GM12878 (cell line): Measurements from ENCODE around the gene GPR39. TPM values are rescaled to one million over a fixed set of nuclear protein-coding genes. Genes with fewer than 3 reads are reported as not detected.

Experiments used
- ATAC-seq: fragments of 200-7000 bp; cut with Tn5 transposase; 3 replicates; pipeline ENCODE4 v1.9.1; 2020; ENCODE audit warnings: mild to moderate bottlenecking, moderate library complexity
- BruUV-seq: library from RNA; stranded (reverse); fragments of 400-500 nt; replicated peaks from 2 replicates; lab custom pipeline; 2021; lab: Mats Ljungman, UMichigan
- CTCF ChIA-PET: fragments of 300-600 bp; sonication (Branson Sonifier 250); formaldehyde crosslinking; extraction: SDS; loops from one replicate; lab custom pipeline; 2021; ENCODE audit warnings: inconsistent platforms; lab: Yijun Ruan, JAX
- POLR2A ChIA-PET: fragments of 350-600 bp; formaldehyde crosslinking; extraction: SDS; loops from one replicate; lab custom pipeline; 2021; ENCODE audit warnings: inconsistent platforms; lab: Charles Lee
- RAD21 ChIA-PET: fragments of 300-600 bp; sonication (Branson Sonifier 250); formaldehyde crosslinking; loops from one replicate; lab custom pipeline; 2023; ENCODE audit warnings: antibody characterized with exemption; ENCODE audit not compliant: unreplicated experiment; lab: Charles Lee
- SMC1A ChIA-PET: fragments of 300-600 bp; sonication (Branson Sonifier 250); formaldehyde crosslinking; loops from one replicate; lab custom pipeline; 2023; ENCODE audit not compliant: unreplicated experiment, uncharacterized antibody; lab: Charles Lee
- DNase-seq: peaks from one replicate; pipeline ENCODE4 v3.0.0-alpha.2; 2011; ENCODE audit warnings: low read depth, low spot score
- FAIRE-seq: peaks from 3 replicates; lab custom pipeline; 2011; peaks lifted over from hg19 to GRCh38; lab: Jason Lieb, UNC
- H2AFZ ChIP-seq: 2 replicates; pipeline ENCODE4 v1.6.0; 2011; ENCODE audit warnings: low read depth, low read length, control low read depth; ENCODE audit not compliant: control insufficient read depth
- H3K27ac ChIP-seq: 2 replicates; pipeline ENCODE4 v1.5.1; 2011; ENCODE audit warnings: control low read depth; ENCODE audit not compliant: control insufficient read depth, insufficient read depth
- H3K27me3 ChIP-seq, 2 experiments: replicated peaks in 1 of 2; 2 replicates each; pipeline versions ENCODE4 v1.6.0 to v1.6.1; 2011; ENCODE audit warnings: low read length in 1 of 2; ENCODE audit not compliant: control insufficient read depth in 2 of 2, insufficient read depth in 2 of 2
- H3K36me3 ChIP-seq, 2 experiments: 2 replicates each; pipeline ENCODE4 v1.5.1; 2011; ENCODE audit warnings: low read length in 1 of 2; ENCODE audit not compliant: control insufficient read depth in 2 of 2, insufficient read depth in 2 of 2
- H3K4me1 ChIP-seq: 2 replicates; pipeline ENCODE4 v1.6.1; 2011; ENCODE audit warnings: mild to moderate bottlenecking, low read length, moderate library complexity, mixed read lengths; ENCODE audit not compliant: control insufficient read depth, insufficient read depth
- H3K4me2 ChIP-seq: 2 replicates; pipeline ENCODE4 v1.6.0; 2011; ENCODE audit warnings: control low read depth; ENCODE audit not compliant: control insufficient read depth, insufficient read depth
- H3K4me3 ChIP-seq: fragments of 200-600 bp; sonication (generic); 2 replicates; pipeline ENCODE4 v1.5.1; 2016
- H3K79me2 ChIP-seq: 2 replicates; pipeline ENCODE4 v1.6.0; 2011; ENCODE audit warnings: low read length; ENCODE audit not compliant: control insufficient read depth, insufficient read depth
- H3K9ac ChIP-seq: 2 replicates; pipeline ENCODE4 v1.8.0; 2011; ENCODE audit warnings: low read length, control low read depth, mixed read lengths; ENCODE audit not compliant: control insufficient read depth, insufficient read depth
- H3K9me3 ChIP-seq: replicated peaks from 3 replicates; pipeline ENCODE4 v1.5.1; 2011; ENCODE audit warnings: mild to moderate bottlenecking, low read length; ENCODE audit not compliant: control insufficient read depth, insufficient read depth
- H4K20me1 ChIP-seq: 2 replicates; pipeline ENCODE4 v1.6.0; 2011; ENCODE audit not compliant: control insufficient read depth, insufficient read depth
- CREB1 ChIP-seq: IDR thresholded peaks from 2 replicates; pipeline ENCODE4 v1.6.1; 2012; ENCODE audit warnings: low read depth, mild to moderate bottlenecking, inconsistent platforms
- ESRRA ChIP-seq: IDR thresholded peaks from 2 replicates; pipeline ENCODE4 v1.6.1; 2012; ENCODE audit warnings: mild to moderate bottlenecking, low read length, improper control_type of control experiment
- FOXK2 ChIP-seq: fragments of 450-650 bp; IDR thresholded peaks from 2 replicates; pipeline ENCODE4 v1.6.1; 2017; ENCODE audit warnings: mild to moderate bottlenecking, moderate library complexity
- HCFC1 ChIP-seq: fragments of 150-350 bp; IDR thresholded peaks from 2 replicates; pipeline ENCODE4 v1.6.1; 2014; ENCODE audit warnings: low read length
- IKZF1 ChIP-seq: fragments of 450-650 bp; conservative IDR thresholded peaks from 2 replicates; pipeline ENCODE4 v1.6.1; 2017; ENCODE audit warnings: antibody characterized with exemption, mild to moderate bottlenecking
- POU2F2 ChIP-seq: IDR thresholded peaks from 3 replicates; pipeline ENCODE4 v1.6.1; 2011; ENCODE audit warnings: low read depth, mild to moderate bottlenecking, low read length, borderline replicate concordance
- SRF ChIP-seq, 2 experiments: IDR thresholded peaks; 2 replicates each; pipeline ENCODE4 v1.6.1; 2011; ENCODE audit warnings: low read depth in 2 of 2, low read length in 2 of 2, mild to moderate bottlenecking in 1 of 2, moderate library complexity in 1 of 2
- STAT1 ChIP-seq: fragments of 450-650 bp; conservative IDR thresholded peaks from 2 replicates; pipeline ENCODE4 v1.6.1; 2014; ENCODE audit warnings: antibody characterized with exemption, mild to moderate bottlenecking
- SUZ12 ChIP-seq: fragments of 200-600 bp; sonication (generic); IDR thresholded peaks from one replicate; pipeline ENCODE4 v1.6.1; 2018; ENCODE audit warnings: antibody characterized with exemption, mild to moderate bottlenecking; ENCODE audit not compliant: unreplicated experiment
- WGBS: methylation state at CpG from one replicate; pipeline ENCODE4 v1.1.6; 2016; ENCODE audit warnings: low lambda C conversion rate; ENCODE audit not compliant: insufficient replicate concordance, insufficient coverage; ENCODE audit errors: missing lambda C conversion rate; 5-methylcytosine and 5-hydroxymethylcytosine counted together
- in situ Hi-C: fragments of 300-500 bp; cut with MboI; formaldehyde crosslinking; loops from 9 replicates; pipeline ENCODE4 v1.14.3; 2018; ENCODE audit warnings: mixed read lengths
- intact Hi-C: fragments of 100-400 bp; cut with micrococcal nuclease; formaldehyde crosslinking; loops from one replicate; pipeline ENCODE4 v1.14.2; 2022; ENCODE audit not compliant: unreplicated experiment
- polyA plus RNA-seq, 11 experiments: library from polyadenylated mRNA; depleted of rRNA in 4 of 11; unstranded in 6 of 11; stranded (reverse) in 5 of 11; fragments of >200 nt; fragmentation: Nextera tagmentation in 4 of 11; fragmentation: Illumina TruSeq in 1 of 11; extraction: Ambion mirVana in 4 of 11; extraction: Trizol in 1 of 11; gene quantifications; 1 replicate in 1 of 11; 2 replicates in 10 of 11; pipeline versions ENCODE4 v1.2.1 to v1.2.3, GENCODE V29; 2011 to 2016; ENCODE audit warnings: inconsistent platforms in 2 of 11, missing spikeins in 2 of 11, low read depth in 1 of 11
- total RNA-seq, 4 experiments: library from RNA; depleted of rRNA in 3 of 4; stranded (reverse); fragments of >200 nt in 3 of 4; fragmentation: Illumina TruSeq in 1 of 4; extraction: Trizol in 1 of 4; gene quantifications; 2 replicates each; pipeline versions ENCODE4 v1.2.1 to v1.2.3, GENCODE V29; 2013 to 2021
- TF ChIP-seq, protein P1 (sequence below): fragments of 450-650 bp; IDR thresholded peaks from 2 replicates; pipeline ENCODE4 v1.6.1; 2017; ENCODE audit warnings: low read depth, mild to moderate bottlenecking, moderate library complexity
- TF ChIP-seq, protein P2 (sequence below): IDR thresholded peaks from 2 replicates; pipeline ENCODE4 v1.6.1; 2012; ENCODE audit warnings: low read depth, low read length, improper control_type of control experiment
- TF ChIP-seq, protein P3 (sequence below): fragments of 450-650 bp; conservative IDR thresholded peaks from 2 replicates; pipeline ENCODE4 v1.6.1; 2017; ENCODE audit warnings: mild to moderate bottlenecking, moderate library complexity
- TF ChIP-seq, protein P4 (sequence below): fragments of 450-650 bp; IDR thresholded peaks from 2 replicates; pipeline ENCODE4 v1.6.1; 2016; ENCODE audit warnings: mild to moderate bottlenecking

GPR39 gene
- total and polyA plus RNA-seq, 10 of the 15 experiments (the other 5 are each of a cell fraction or from before 2014, with no cell fraction given): 0.05 to 0.23 TPM; not detected in 8

DNA sequence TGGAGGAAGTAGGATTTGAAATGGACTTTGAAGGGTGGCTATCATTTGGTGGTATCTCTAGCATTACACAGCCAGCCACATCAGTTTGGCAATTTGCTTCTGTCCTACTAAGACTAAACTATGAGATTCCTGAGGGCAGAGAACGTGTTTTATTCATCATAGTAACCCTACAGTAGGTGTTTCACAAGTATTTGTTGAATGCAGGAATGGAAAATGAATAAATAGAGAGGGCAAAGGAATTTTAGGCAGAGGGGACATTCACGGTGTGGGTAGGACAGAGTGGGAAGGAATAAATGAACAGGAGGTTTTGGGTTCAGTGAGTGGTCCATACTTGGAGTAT lies 15.7 kb upstream of the GPR39 start (continued):
- TF ChIP-seq, protein P1, sequence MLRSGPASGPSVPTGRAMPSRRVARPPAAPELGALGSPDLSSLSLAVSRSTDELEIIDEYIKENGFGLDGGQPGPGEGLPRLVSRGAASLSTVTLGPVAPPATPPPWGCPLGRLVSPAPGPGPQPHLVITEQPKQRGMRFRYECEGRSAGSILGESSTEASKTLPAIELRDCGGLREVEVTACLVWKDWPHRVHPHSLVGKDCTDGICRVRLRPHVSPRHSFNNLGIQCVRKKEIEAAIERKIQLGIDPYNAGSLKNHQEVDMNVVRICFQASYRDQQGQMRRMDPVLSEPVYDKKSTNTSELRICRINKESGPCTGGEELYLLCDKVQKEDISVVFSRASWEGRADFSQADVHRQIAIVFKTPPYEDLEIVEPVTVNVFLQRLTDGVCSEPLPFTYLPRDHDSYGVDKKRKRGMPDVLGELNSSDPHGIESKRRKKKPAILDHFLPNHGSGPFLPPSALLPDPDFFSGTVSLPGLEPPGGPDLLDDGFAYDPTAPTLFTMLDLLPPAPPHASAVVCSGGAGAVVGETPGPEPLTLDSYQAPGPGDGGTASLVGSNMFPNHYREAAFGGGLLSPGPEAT: no peak
- TF ChIP-seq, protein P2, sequence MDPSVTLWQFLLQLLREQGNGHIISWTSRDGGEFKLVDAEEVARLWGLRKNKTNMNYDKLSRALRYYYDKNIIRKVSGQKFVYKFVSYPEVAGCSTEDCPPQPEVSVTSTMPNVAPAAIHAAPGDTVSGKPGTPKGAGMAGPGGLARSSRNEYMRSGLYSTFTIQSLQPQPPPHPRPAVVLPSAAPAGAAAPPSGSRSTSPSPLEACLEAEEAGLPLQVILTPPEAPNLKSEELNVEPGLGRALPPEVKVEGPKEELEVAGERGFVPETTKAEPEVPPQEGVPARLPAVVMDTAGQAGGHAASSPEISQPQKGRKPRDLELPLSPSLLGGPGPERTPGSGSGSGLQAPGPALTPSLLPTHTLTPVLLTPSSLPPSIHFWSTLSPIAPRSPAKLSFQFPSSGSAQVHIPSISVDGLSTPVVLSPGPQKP: no peak
- no peak for TF ChIP-seq STAT1

DNA sequence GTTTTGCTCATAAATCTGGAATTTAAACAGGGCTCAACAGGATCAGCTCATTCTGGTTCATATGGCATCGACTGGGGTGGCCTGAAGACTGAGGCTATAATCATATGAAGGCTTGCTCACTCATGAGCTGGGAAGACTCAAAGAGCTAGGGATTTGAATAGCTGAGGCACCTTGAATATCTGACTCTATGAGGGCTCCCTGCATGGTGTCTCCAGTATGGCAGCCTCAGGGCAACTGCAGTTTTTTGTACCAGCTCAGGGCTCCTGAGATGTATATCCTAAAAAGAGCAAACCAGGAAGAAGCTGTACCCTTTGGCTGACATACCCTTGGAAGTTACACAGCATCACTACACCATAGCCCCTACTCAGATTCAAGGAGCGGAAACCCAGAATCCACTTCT lies 15.3 kb upstream of the GPR39 start:
- FAIRE-seq (no peak), ATAC-seq (no peak), DNase-seq (no peak)
- SMC1A ChIA-PET: no interaction called here
- CTCF ChIA-PET: no interaction called here
- POLR2A ChIA-PET: no interaction called here
- H3K27ac ChIP-seq: no peak overlapping the region
- no peak overlapping the region for H2AFZ ChIP-seq
- no peak overlapping the region for H3K9ac ChIP-seq
- RAD21 ChIA-PET: no interaction called here
- TF ChIP-seq HCFC1 (no peak), IKZF1 (no peak), CREB1 (no peak), SUZ12 (no peak), FOXK2 (no peak), SRF (IDR thresholded peaks at IDR 0.05; ENCODE audit: low read depth in 2 of 2, low read length in 2 of 2) (no peak), POU2F2 (no peak), ESRRA (no peak)
- TF ChIP-seq, protein P3, sequence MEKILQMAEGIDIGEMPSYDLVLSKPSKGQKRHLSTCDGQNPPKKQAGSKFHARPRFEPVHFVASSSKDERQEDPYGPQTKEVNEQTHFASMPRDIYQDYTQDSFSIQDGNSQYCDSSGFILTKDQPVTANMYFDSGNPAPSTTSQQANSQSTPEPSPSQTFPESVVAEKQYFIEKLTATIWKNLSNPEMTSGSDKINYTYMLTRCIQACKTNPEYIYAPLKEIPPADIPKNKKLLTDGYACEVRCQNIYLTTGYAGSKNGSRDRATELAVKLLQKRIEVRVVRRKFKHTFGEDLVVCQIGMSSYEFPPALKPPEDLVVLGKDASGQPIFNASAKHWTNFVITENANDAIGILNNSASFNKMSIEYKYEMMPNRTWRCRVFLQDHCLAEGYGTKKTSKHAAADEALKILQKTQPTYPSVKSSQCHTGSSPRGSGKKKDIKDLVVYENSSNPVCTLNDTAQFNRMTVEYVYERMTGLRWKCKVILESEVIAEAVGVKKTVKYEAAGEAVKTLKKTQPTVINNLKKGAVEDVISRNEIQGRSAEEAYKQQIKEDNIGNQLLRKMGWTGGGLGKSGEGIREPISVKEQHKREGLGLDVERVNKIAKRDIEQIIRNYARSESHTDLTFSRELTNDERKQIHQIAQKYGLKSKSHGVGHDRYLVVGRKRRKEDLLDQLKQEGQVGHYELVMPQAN: no peak
- TF ChIP-seq, protein P4, sequence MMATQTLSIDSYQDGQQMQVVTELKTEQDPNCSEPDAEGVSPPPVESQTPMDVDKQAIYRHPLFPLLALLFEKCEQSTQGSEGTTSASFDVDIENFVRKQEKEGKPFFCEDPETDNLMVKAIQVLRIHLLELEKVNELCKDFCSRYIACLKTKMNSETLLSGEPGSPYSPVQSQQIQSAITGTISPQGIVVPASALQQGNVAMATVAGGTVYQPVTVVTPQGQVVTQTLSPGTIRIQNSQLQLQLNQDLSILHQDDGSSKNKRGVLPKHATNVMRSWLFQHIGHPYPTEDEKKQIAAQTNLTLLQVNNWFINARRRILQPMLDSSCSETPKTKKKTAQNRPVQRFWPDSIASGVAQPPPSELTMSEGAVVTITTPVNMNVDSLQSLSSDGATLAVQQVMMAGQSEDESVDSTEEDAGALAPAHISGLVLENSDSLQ: no peak
- no peaks in the 10 kb centered on the region for H3K27me3 ChIP-seq
- in situ Hi-C loops: no loop called here
- no peaks in the 10 kb centered on the region for H3K79me2 ChIP-seq
- BruUV-seq: no TSS peak
- H3K36me3 ChIP-seq: no peaks in the 10 kb centered on the region
- H3K4me3 ChIP-seq: no peak overlapping the region
- intact Hi-C loops: no loop called here
- no peaks in the 10 kb centered on the region for H3K9me3 ChIP-seq
- no peak overlapping the region for H3K4me2 ChIP-seq
- no peaks in the 10 kb centered on the region for H4K20me1 ChIP-seq
- WGBS: 33% methylated on average over 2 of the region's 2 CpGs
- H3K4me1 ChIP-seq: no peaks in the 10 kb centered on the region
